GM18907 (cell line): ENCODE results near the gene ZNF708.
"Not testable (repeated sequence)": the region's sequence is repeated elsewhere in the genome, so short reads cannot be mapped to it uniquely, and the experiment has no call there.

Source experiments
- ATAC-seq: cut with Tn5 transposase; IDR thresholded peaks from one replicate; pipeline ENCODE4 v1.9.1; 2021; ENCODE audit warnings: mild to moderate bottlenecking, moderate library complexity; ENCODE audit not compliant: unreplicated experiment

Gene ZNF708

GRCh38 chr19:21260164-21260847 lies 68.9 kb downstream of the ZNF708 start:
- ATAC-seq: no peak

GRCh38 chr19:21259421-21260124 lies 69.6 kb downstream of the ZNF708 start:
- ATAC-seq: not testable (repeated sequence)

- ATAC-seq: no peak
Observed at GRCh38 chr19:21256722-21257121, 72.5 kb downstream of the ZNF708 start.
